ENCODE data around the gene SETD1A. TPM values are rescaled to one million over a fixed set of nuclear protein-coding genes. Genes with fewer than 3 reads are reported as not detected.

SETD1A gene
- total RNA-seq, 1 experiment from 2014 or later = 28.8 TPM

DNA sequence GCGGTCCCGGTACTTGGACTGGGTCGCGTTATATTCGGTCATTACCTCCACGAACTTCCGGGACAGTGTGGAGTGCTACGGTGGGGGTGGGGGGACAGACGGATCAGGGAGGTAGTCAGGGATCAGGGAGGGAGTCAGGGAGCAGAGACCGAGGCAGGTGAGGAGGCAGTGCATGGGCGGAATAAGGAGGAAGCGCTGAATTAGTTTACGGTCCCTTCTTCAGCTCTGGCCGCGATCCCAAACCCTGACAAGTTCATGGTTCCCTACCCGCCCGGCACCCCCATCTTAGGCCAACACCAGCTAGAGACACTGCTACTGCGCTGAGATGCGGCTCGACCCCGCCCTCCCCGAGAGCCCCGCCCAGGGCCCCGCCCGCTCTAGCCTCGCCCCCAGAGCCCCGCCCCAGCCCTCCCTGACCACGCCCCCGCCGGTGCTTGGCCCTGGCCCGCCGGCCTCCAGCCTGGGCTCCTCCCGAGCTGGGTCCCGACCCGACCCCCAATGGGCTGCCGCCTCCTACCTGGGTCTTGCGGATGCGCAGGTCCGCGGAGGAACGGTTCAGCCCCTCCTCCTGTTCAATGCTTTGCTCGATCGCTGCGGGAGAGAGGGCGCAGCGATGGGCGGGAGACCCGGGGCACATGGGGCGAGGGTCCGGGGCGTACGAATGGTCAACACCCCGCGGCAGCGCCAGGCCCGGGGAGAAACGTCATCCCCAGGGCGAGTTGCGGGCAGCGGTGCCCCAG, 39.6 kb downstream of the SETD1A start:
- H3K4me3 Mint-ChIP-seq (ENCODE audit: low read depth, unreplicated experiment) = peak overlapping the region; percentile 74
- intact Hi-C loops (cut with micrococcal nuclease; ENCODE audit: unreplicated experiment) = no loop called here
- peaks cover 20% of the 10 kb centered on the region for H3K4me1 Mint-ChIP-seq (ENCODE audit: low read depth, unreplicated experiment)
- H3K9me3 Mint-ChIP-seq (ENCODE audit: low read depth, unreplicated experiment) = no peaks in the 10 kb centered on the region
- H3K36me3 Mint-ChIP-seq (ENCODE audit: insufficient read depth, unreplicated experiment) = peaks cover 16% of the 10 kb centered on the region
- CTCF ChIA-PET = interaction anchor here (0.7 to 1.0 kb wide), 3 partner anchors 11 to 147 kb away, joined by 3 to 4 read pairs (median 4); partner anchors contain the start of genes ZNF646 and ZNF668
- BruUV-seq (replicated peaks) = no TSS peak
- TF ChIP-seq CTCF (IDR thresholded peaks at IDR 0.05; ENCODE audit: unreplicated experiment) = no peak
- H3K27me3 Mint-ChIP-seq (ENCODE audit: unreplicated experiment) = peaks cover 15% of the 10 kb centered on the region
- H3K27ac Mint-ChIP-seq (ENCODE audit: unreplicated experiment) = peak overlapping the region; percentile 11
- DNase-seq = peak; percentile 79

DNA sequence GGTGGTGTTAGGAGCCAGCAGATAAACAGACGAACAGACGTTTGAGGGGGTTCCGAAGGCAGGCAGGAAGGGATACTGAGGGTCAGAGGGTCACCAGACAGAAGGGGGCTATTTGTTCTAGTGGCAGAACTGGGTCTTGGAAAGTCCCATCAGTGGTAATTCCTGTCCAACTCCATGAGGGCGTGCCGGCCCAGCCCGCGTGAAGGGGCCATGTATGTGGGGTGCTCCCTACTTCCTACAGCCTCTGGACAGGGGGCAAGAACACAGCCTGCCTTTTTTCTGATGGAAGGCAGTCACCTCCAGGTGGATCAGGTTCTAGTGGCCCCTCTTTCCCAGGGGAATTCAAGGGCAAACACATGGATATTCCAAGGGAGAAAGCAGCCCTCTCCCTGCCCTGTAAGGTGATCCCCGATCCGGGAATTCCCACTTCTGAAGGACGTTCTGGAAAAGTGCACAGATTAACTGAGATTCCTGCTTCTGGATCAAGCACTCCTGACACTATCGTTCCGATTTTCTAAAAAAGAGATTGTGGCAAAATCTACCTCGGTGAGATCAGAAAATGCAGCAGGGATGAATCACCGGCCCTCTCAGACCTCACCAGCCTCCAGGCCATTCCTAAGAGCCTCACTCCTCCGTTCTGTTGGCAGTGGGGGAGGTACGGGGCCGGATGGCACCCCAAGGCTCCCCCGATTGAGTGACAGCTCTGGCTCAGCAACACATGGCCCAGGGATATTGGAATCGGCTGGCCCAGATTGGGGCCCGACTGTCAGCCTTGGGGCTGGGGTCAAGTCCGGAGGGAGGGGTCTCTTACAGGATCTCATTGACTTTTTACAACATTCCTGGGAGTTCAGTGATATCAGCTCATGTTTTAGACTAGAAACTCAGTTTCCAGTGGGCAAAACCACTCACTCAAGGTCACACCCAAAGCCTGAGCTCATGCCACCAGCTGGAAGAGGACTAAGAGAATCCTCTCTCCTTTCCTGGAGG, 40.5 kb downstream of the SETD1A start:
- Mint-ChIP-seq H3K4me3 (ENCODE audit: low read depth, unreplicated experiment) (peak overlapping the region; percentile 74), H3K4me1 (ENCODE audit: low read depth, unreplicated experiment) (peaks cover 20% of the 10 kb centered on the region), H3K36me3 (ENCODE audit: insufficient read depth, unreplicated experiment) (peaks cover 16% of the 10 kb centered on the region), H3K27me3 (ENCODE audit: unreplicated experiment) (peaks cover 23% of the 10 kb centered on the region), H3K9me3 (ENCODE audit: low read depth, unreplicated experiment) (no peaks in the 10 kb centered on the region), H3K27ac (ENCODE audit: unreplicated experiment) (no peak overlapping the region)
- TF ChIP-seq CTCF (IDR thresholded peaks at IDR 0.05; ENCODE audit: unreplicated experiment) = no peak
- DNase-seq = peak; percentile 47
- no TSS peak for BruUV-seq (replicated peaks)
- CTCF ChIA-PET = interaction anchor here (0.6 to 1.1 kb wide), 4 partner anchors 12 to 201 kb away, joined by 3 to 4 read pairs (median 3); partner anchors contain the start of genes HSD3B7, ZNF646 and ZNF668
- intact Hi-C loops (cut with micrococcal nuclease; ENCODE audit: unreplicated experiment) = no loop called here

GRCh38 chr16:30998852-30999761, 41.6 kb downstream of the SETD1A start:
- no TSS peak for BruUV-seq (replicated peaks)
- Mint-ChIP-seq H3K9me3 (ENCODE audit: low read depth, unreplicated experiment) (no peaks in the 10 kb centered on the region), H3K27ac (ENCODE audit: unreplicated experiment) (no peak overlapping the region), H3K4me1 (ENCODE audit: low read depth, unreplicated experiment) (peaks cover 20% of the 10 kb centered on the region), H3K27me3 (ENCODE audit: unreplicated experiment) (peaks cover 34% of the 10 kb centered on the region), H3K36me3 (ENCODE audit: insufficient read depth, unreplicated experiment) (peaks cover 16% of the 10 kb centered on the region), H3K4me3 (ENCODE audit: low read depth, unreplicated experiment) (no peak overlapping the region)
- no peak for DNase-seq
- TF ChIP-seq CTCF (IDR thresholded peaks at IDR 0.05; ENCODE audit: unreplicated experiment) = no peak
- CTCF ChIA-PET = interaction anchor here (0.6 to 1.1 kb wide), 4 partner anchors 14 to 1220 kb away, joined by 3 read pairs; partner anchors contain the start of gene HSD3B7
- intact Hi-C loops (cut with micrococcal nuclease; ENCODE audit: unreplicated experiment) = no loop called here

Measured in Calu3 (cell line).